HepG2 (cell line): Measurements from ENCODE around the gene SLC35B2. TPM values are rescaled to one million over a fixed set of nuclear protein-coding genes. Genes with fewer than 3 reads are reported as not detected.

Source experiments
- AHDC1 ChIP-seq: sonication (generic); formaldehyde crosslinking; IDR thresholded peaks from 2 replicates; pipeline ENCODE4 v1.5.1; 2020; ENCODE audit warnings: mild to moderate bottlenecking, missing genetic modification reagents, borderline replicate concordance
- ETV6 ChIP-seq: sonication (generic); formaldehyde crosslinking; conservative IDR thresholded peaks from 2 replicates; pipeline ENCODE4 v1.4.0; 2020; ENCODE audit warnings: missing genetic modification reagents
- FOXM1 ChIP-seq: sonication (generic); formaldehyde crosslinking; IDR thresholded peaks from 2 replicates; pipeline ENCODE4 v1.5.0; 2020; ENCODE audit warnings: missing genetic modification reagents
- HINFP ChIP-seq: sonication (generic); formaldehyde crosslinking; IDR thresholded peaks from 2 replicates; pipeline ENCODE4 v1.4.0; 2020; ENCODE audit warnings: low read depth, mild to moderate bottlenecking, missing genetic modification reagents
- HNF1A ChIP-seq, 2 experiments: sonication (generic) in 1 of 2; formaldehyde crosslinking in 1 of 2; IDR thresholded peaks; 2 replicates each; pipeline versions ENCODE4 v1.4.0 to v1.6.1; 2016 to 2020; ENCODE audit warnings: borderline replicate concordance in 1 of 2, low read depth in 1 of 2, mild to moderate bottlenecking in 1 of 2, missing genetic modification reagents in 1 of 2
- HOXA5 ChIP-seq: sonication (generic); formaldehyde crosslinking; IDR thresholded peaks from 2 replicates; pipeline ENCODE4 v1.4.0; 2020; ENCODE audit warnings: missing genetic modification reagents
- MTERF4 ChIP-seq: sonication (generic); formaldehyde crosslinking; IDR thresholded peaks from 2 replicates; pipeline ENCODE4 v1.8.0; 2023; ENCODE audit warnings: mild to moderate bottlenecking, missing genetic modification reagents
- YEATS2 ChIP-seq: sonication (generic); formaldehyde crosslinking; IDR thresholded peaks from 2 replicates; pipeline ENCODE4 v1.4.0; 2020; ENCODE audit warnings: missing genetic modification reagents, borderline replicate concordance
- ZMAT5 ChIP-seq: sonication (generic); formaldehyde crosslinking; IDR thresholded peaks from 2 replicates; pipeline ENCODE4 v1.5.0; 2020; ENCODE audit warnings: mild to moderate bottlenecking, low read depth, missing genetic modification reagents, borderline replicate concordance
- ZNF275 ChIP-seq: sonication (generic); formaldehyde crosslinking; IDR thresholded peaks from 2 replicates; pipeline ENCODE4 v1.8.0; 2022; ENCODE audit warnings: missing genetic modification reagents, mild to moderate bottlenecking, inconsistent platforms, borderline replicate concordance
- ZNF607 ChIP-seq: sonication (generic); formaldehyde crosslinking; IDR thresholded peaks from 2 replicates; pipeline ENCODE4 v1.5.1; 2020; ENCODE audit warnings: missing genetic modification reagents, mild to moderate bottlenecking, borderline replicate concordance
- polyA plus RNA-seq, 8 experiments: library from polyadenylated mRNA; depleted of rRNA in 3 of 8; stranded (reverse) in 7 of 8; unstranded in 1 of 8; fragments of >200 nt; fragmentation: Illumina TruSeq in 4 of 8; extraction: Trizol in 4 of 8; gene quantifications; 2 replicates each; pipeline versions ENCODE4 v1.2.1 to v1.2.3, GENCODE V29; 2011 to 2016; ENCODE audit warnings: low read depth in 4 of 8, missing spikeins in 1 of 8, mixed read lengths in 1 of 8; ENCODE audit not compliant: insufficient read depth in 1 of 8
- total RNA-seq, 5 experiments: library from RNA; depleted of rRNA; stranded (reverse); fragments of >200 nt; fragmentation: Illumina TruSeq; extraction: Trizol; gene quantifications; 2 replicates each; pipeline ENCODE4 v1.2.3, GENCODE V29; 2016; ENCODE audit warnings: low read depth in 1 of 5

The SLC35B2 gene
- total and polyA plus RNA-seq, 2 of the 13 experiments (the other 11 are each of a cell fraction or from before 2014, with no cell fraction given) = 61.1 to 148 TPM

- no peak; the same call in 1 of the 2 replicates for TF ChIP-seq ZNF275 (CRISPR knock-in tag)
- no peak for TF ChIP-seq HNF1A (IDR thresholded peaks at IDR 0.05; ENCODE audit: low read depth)
- peak; percentile 12; the same call in 1 of the 2 replicates for TF ChIP-seq HNF1A (CRISPR knock-in tag; IDR thresholded peaks at IDR 0.05; ENCODE audit: borderline replicate concordance)
- 0 out of 2 replicates have a peak, but pooled peaks have one; percentile 58 for TF ChIP-seq MTERF4 (CRISPR knock-in tag)
- TF ChIP-seq ZNF607 (CRISPR knock-in tag) = no peak; the same call in 1 of the 2 replicates
- TF ChIP-seq HOXA5 (CRISPR knock-in tag) = no peak
- peak; percentile 15; the same call in 1 of the 2 replicates for TF ChIP-seq HINFP
- TF ChIP-seq AHDC1 (CRISPR knock-in tag) = no peak
- TF ChIP-seq ETV6 (CRISPR knock-in tag) = 0 out of 2 replicates have a peak, but pooled peaks have one; percentile 7
- TF ChIP-seq FOXM1 (CRISPR knock-in tag) = no peak
- TF ChIP-seq YEATS2 (CRISPR knock-in tag) = peak; percentile 92
- TF ChIP-seq ZMAT5 (CRISPR knock-in tag) = 0 out of 2 replicates have a peak, but pooled peaks have one; percentile 58
Observed at GRCh38 chr6:44247338-44248302, 9.7 kb downstream of the SLC35B2 start (continued).
